Activated CD4-positive, alpha-beta T cell treated with anti-CD3 and anti-CD28 coated beads, Interleukin-2, amount 50 U/mL, for 48 hours (primary cell): ENCODE data around the gene TOR3A.

Experiments used
- DNase-seq, 2 experiments: peaks; one replicate each; pipeline ENCODE4 v3.0.0-alpha.2; 2020

The TOR3A gene

DNA sequence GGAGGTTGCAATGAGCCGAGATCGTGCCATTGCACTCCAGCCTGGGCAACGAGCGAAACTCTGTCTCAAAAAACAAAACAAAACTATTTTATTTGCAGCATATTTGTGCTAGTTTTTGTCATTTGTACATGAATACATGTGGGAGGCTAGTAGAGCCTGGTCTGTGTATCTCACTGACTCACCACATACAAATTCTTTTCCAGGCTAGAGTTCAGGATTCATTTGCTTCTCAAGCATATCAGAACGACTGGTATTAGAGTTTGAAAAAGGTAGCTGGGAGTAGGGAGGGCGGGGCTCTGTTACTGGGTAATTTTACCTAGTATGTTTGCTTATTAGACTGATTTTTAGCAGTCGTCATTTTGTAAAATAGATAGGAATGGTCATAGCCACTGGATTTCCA lies 4.5 kb upstream of the TOR3A start:
- no peak for DNase-seq

GRCh38 chr1:179079113-179079761 lies 2.6 kb upstream of the TOR3A start:
- DNase-seq = peak; percentile 24 to 42

DNA sequence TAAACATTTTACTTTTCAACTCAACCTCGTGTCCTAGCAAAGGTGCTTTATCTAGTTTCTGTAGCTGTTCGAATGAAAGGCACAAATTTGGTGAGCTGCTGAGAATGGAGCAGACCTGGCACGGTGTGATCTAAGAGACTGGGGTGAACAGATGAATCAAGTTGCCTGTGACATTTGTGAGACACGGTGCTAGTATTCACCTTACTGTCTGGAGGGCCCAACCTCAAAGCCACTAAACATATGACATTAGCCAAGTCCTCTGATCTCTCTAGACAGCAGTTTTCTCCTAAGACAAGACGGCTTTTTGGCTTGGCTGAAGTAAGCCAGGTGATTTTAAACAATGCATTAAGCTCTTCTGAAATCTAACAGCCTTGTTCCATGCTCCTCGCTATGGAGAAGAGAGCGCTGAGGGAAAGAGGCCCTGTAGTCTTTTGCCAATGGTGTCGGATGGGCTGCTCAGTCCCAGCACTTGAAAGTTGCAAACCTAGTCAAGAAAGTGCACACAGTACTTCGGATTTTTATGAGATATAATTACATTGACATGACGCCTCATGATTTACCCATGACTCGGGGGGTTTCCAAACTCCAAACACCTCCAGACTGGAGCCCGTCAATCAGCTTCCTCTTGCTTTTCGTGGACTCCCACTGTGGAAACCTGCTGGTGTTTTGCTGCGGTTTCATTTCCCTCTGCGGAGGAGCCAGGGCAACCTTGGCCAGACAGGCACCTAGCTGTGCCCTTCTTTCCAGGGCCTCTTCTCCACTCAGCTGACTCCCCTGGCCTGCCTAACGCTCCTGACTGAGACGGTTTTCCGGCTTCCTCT lies 794 bp upstream of the TOR3A start:
- DNase-seq = peak in 1 of 2 experiments; percentile 4

GRCh38 chr1:179082333-179082998 lies 596 bp downstream of the TOR3A start:
- DNase-seq = peak; percentile 34 to 51

DNA sequence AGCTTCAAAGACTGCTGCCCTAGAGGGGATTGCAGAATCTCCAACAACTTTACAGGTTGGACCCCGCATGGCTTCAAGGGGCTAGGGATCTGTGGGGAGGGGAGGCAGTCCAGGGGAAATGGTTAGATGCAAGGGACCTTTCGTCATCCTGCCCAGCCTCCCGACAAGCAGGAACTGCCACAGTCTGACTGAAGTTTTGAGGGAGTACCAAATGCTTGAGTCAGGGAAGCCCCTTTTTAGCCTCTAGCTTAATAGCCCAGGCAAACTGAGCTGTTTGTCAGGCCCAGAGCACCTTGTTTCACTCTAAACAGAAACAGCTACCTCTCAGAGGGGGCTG lies 1.1 kb downstream of the TOR3A start:
- no peak for DNase-seq

- DNase-seq = no peak
Measured at GRCh38 chr1:179083533-179083932, 1.7 kb downstream of the TOR3A start.

DNA sequence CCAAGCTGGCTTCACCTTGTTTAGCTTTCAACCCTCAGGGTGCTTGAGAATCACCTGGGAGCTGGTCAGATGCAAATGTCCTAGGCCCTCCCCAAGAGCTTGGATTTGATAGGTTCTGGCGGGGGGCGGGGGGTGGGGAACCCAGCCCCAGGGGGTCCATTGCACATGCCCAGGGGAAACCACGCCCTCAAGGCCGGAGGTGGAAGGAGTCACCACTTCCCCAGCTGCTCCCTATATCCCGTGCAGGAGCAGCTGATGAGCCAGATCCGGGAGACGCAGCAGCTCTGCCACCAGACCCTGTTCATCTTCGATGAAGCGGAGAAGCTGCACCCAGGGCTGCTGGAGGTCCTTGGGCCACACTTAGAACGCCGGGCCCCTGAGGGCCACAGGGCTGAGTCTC lies 5.8 kb downstream of the TOR3A start:
- DNase-seq = no peak

GRCh38 chr1:179089827-179090482 lies 8.1 kb downstream of the TOR3A start:
- DNase-seq = no peak

DNA sequence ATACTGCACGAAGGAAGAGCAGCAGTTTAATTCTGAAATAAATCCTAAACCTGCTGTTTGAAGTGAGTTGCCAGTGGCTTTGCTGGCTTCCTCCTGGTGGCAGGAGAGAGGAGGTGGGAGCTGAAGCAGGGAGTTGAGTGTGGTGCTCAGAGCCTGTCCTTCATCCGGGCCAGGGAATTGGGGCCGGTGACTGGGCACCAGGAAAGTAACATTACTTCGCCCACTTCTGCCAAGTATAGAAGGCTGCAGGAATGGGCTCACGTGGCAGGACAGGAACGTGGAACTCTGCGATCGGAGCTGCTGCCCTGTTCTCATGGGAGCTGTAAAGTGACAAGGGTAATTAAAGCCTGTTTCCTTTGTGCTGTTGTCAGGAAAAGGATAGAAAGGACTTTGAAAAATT lies 8.7 kb downstream of the TOR3A start:
- DNase-seq = no peak

DNA sequence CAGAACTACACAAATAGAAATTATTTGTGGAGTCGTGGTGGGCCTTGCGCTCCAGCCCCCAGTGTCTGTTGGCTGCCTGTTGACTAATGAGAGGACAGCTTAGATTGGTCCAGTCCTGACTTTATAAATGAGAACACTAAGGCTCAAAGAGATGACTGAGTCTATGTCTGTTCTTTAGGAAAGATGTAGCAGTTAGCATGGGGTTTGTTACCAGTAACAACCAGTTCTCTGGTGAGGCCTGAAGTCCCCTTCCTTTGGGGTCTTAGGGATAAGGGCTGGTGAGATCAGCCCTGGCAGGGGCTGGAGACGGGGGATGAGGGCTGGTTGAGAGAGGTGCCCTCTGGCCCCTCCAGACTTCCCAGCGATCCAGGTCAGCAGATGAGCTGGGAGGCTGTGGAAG lies 9.1 kb downstream of the TOR3A start:
- DNase-seq = no peak

GRCh38 chr1:179091691-179092165 lies 9.9 kb downstream of the TOR3A start:
- DNase-seq = no peak

DNA sequence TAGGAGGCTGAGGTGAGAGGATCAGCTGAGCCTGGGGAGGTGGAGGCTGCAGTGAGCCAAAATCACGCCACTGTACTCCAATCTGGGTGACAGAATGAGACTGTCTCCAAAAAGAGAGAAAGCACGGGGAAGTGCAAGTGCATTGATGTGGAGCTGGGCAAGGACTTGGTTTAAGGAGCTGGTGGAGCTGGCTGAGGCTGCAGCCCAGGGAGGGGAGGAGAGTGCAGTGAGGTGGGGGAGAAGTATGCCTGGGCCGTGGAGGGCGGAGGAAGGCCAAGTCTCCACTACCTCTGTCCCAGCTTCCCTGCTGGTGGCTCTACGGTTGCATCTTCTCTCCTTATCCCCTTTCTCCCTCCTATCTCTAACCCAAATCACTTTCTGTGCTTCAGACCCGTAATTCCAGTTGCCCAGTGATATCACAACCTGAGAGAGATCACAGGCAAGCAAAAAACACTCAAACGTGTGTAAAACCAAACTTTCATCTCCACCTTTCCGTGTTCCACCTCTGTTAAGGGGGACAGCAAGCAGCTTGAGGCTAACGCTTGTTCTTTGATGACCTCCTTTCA lies 11.1 kb downstream of the TOR3A start:
- no peak for DNase-seq

DNA sequence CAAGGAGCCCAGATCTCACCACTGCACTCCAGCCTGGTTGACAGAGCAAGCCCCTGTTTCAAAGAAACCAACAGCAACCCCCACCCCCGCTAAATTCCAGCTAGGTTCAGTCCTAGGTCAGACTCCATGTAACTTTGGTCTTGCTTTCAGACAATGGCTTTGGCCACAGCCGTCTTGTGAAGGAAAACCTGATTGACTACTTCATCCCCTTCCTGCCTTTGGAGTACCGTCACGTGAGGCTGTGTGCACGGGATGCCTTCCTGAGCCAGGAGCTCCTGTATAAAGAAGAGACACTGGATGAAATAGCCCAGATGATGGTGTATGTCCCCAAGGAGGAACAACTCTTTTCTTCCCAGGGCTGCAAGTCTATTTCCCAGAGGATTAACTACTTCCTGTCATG lies 12.9 kb downstream of the TOR3A start:
- DNase-seq = no peak

DNA sequence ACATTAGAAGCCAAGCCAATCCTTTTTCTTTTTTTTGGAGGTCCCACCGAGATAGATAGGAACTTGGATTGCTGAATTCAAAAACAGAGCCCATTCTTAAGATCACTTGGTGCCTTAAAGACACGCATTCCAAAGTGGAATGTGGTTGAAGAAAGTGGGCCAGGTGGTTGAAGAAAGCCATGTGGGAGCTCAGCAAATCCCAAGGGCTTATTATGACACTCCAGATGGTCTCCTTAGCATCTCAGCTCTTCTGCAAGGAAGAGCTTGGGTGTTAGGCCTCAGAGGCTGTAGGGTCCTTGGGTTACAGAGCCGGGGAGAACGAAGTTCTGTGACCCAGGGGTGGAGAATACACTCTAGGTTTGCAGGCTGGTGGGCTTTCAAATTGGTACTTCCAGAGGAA lies 13.5 kb downstream of the TOR3A start:
- DNase-seq = no peak

DNA sequence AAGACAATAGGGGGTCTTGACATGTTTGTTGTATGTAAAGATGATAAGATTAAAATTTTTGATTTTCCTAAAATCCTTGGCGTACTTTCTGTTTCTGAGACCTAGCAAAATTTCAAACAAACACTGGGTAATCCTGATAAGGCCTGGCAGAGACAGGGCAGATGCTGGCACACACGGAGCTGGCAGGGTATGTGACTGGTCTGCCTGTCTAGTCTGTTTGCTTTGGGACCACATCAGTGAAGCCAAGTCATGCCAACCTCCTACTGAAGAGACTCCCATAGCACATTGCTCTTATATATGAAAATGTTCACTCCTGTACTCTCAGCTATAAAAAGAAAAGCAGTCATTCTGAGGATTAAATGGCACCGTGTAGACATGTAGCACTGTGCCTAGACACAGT lies 14.1 kb downstream of the TOR3A start:
- DNase-seq = no peak

DNA sequence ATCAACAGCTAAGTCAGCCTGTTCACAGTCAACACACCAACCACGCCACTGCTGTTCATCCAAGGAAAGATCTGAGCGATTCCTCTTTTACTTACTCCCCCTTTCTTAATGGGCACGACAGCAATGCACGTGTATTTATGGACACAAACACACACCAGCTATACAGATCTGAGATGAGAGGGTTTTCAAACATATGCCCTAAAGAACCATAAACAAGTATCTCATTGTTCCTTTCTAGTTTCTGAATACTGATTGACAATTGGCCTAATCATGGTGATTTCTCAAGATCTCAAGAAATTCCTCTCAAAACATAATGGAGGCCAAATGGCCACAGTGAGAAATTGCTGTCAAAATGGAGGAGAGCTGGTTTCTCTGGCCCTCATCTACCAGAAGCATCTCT lies 18.0 kb downstream of the TOR3A start:
- DNase-seq = no peak

GRCh38 chr1:179101566-179101965 lies 19.7 kb downstream of the TOR3A start:
- no peak for DNase-seq

DNA sequence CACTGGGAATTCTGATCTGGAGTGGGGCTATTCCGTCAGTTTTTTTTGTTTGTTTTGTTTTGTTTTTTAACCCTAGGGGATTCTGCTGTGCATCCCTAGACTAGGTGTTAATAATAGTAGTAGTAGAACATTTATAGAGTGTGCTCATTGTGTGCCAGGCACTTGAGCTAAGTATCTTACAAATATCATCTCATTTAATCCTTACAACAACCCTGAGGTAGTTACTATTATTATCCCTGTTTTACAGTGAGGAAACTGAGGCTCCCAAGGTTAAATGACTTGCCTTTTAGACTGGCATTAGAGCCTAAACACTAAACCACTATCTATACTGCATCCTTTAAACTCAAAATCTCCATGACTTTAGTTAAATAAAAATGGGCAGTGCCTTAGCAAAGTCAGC lies 22.1 kb downstream of the TOR3A start:
- DNase-seq = no peak

GRCh38 chr1:179104611-179105250 lies 22.9 kb downstream of the TOR3A start:
- no peak for DNase-seq

DNA sequence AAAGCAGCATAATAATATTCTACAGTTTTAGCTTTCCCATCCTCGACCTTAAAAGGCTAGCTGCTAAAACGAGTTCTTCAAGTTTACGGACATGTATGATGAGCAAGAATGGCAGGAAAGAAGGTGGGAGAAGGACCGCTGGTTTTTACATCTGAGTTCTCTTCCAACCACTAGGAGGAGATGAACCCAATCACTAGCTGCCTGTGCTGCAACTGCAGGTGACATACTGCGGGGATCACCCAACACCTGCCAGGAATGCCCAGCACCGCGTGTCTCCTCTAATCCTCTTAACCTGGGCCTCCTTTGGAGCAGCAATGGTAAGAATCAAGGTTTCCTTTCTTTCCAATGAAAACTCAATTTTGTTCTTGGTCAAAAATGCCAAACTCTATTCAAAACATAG lies 23.5 kb downstream of the TOR3A start:
- DNase-seq = no peak

DNA sequence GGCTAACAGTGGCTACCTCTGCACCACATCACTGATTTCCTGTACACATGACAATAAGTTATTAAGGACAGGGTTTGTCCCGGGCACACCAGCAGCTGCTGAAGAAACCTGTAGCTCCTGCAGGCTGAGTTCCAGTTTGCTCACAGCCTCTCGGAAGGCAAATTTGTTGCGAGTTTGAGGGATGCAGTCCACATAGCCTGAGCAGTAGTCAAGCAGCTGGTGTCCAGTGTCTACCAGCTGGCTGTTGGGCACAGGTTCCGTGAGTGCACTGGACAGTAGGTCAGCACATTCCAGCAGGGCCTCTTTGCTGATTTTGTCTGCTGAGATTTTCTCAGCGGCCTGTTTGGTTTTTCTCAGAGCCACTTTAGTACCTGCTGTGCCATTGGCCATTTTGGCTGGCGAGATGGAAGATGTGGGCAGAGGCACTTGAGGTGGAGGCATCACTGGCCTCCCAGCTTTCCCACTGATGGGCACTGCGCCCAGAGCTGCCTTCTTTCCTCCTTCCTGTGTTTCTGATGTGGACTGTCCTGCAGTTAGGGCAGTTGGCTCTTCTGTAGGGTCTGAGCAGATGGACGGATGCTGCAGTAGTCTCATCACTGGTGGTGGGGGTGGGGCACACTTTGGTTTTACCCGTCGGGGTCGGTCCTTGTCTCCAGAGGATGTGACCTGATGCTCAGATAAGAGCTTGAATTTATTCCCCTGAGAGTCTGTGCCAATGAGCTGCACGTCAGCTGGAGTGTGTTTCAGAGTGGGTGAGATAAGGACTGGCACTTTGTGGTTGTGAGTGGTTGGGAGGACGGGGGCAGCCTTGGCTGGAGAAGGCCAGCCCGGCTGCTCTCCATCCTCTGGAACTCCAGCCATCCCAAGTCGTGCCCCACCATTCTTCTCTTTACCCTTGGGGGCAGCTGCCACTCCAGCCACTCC lies 26.1 kb downstream of the TOR3A start:
- no peak for DNase-seq

DNA sequence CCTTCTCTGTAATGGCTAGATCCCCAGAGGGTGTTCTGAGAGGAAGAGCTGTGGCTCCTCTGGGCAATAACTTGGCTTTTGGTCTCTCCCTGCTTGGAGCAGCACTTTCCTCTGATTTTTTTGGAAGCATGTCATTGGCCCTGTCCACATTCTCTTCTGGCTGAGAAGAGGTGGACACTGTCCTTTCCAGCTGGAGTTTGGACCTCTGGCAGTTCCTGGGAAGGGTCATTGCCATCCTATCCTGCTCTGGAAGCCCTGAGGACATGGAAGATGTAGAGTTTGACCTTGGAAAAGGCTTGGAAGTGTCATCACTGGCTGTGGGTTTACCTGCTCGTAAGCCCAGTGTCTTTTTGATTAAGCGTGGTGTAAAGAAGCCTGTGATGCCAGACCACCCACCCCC lies 26.8 kb downstream of the TOR3A start:
- no peak for DNase-seq
